GM21390 (cell line): ENCODE data around the gene APH1A.
"Not testable (repeated sequence)": the region's sequence is repeated elsewhere in the genome, so short reads cannot be mapped to it uniquely, and the experiment has no call there.

Source experiments
- ATAC-seq: cut with Tn5 transposase; IDR thresholded peaks from one replicate; pipeline ENCODE4 v1.9.1; 2021; ENCODE audit not compliant: unreplicated experiment

APH1A gene

GRCh38 chr1:150269451-150269850 is 635 bp upstream of the APH1A start:
- ATAC-seq, result no peak

- peak; percentile 25 for ATAC-seq
Measured at GRCh38 chr1:150268340-150268704, 494 bp downstream of the APH1A start.

DNA sequence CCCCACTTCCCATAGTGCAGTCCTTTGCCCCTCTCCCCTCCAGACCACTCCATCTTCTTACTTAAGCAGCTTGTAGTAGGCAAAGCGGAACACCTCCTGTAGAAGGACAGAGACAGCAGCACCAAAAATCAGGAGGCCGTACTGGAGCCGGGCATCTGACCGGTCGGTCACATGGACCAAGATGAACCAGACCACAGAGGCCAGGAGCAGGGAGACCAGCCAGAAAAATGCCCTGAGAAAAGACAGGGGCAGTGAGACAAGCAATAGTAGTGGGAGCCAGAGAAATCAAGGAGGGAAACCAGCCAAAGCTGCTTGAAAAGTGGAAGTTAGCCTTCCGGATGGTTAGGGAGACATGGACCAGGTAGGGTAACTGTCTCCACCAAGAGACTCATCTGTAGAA is 920 bp downstream of the APH1A start:
- no peak for ATAC-seq

- ATAC-seq, result no peak
Measured at GRCh38 chr1:150263549-150263948, 5.3 kb downstream of the APH1A start.

- ATAC-seq, result no peak
Measured at GRCh38 chr1:150262388-150263320, 6.2 kb downstream of the APH1A start.

DNA sequence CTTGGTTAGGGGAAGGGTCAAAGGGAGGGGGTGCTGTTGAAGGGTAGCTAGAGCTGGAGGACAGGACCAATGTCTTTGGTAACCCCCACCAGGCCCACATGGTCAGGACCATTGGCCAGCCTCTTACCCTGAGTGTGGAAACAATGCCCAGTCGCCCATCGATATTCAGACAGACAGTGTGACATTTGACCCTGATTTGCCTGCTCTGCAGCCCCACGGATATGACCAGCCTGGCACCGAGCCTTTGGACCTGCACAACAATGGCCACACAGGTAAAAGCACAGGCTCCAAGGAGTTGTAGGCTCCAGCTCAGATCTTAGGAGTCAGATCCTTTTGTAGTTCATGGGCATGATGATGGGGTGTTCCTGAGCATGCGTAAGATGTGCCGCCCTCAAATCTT is 7.4 kb downstream of the APH1A start:
- ATAC-seq, result no peak

DNA sequence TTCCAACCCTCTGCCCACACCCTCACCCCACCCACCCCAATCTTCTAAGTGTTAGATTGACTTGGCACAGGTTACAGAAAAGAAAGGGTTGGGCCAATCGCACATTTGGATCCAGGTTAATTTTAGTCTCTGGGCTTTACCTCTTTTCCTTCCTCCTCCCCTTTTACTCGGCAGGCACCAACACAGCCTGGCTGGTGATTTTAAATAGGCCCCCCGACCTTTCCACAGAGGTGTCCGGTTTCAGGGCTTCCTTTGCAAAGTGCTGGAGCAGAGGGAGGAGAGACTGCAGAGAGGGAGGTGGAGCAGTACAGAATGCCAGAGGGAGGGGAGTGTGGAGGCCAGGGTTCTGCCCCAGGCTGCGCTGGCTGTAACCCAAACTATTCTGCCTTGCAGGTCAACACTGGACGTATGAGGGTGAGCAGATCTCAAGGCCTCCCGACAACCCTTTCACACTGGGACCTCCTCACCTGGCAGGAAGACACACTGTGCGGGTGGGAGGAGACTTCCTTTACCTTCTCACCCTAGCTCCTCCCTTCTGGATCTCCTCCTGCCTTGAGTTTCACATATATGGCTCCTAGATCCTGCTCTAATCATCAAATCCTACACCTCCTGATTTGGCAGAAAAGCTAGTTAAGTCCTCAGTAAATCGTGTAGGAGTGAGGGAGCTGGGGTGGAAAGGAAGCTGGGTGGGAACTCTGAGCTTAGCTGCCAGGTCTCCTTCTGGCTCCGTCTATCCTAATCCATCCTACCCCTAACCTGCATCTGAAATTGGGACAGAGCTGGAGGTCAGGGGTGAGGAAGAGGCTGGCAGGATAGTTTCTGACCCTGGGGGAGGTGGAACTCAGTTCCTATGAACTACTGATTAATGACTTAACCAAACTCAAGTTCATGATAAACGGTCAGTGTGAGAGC is 8.8 kb downstream of the APH1A start:
- ATAC-seq, result no peak

GRCh38 chr1:150259217-150259616 is 9.6 kb downstream of the APH1A start:
- no peak for ATAC-seq

- no peak for ATAC-seq
Measured at GRCh38 chr1:150257624-150258585, 10.9 kb downstream of the APH1A start, which contains the start of gene CA14. CA14 (plus strand) TSS chr1:150257774; CDS start chr1:150258129, 355 bp downstream.

GRCh38 chr1:150256554-150257341 is 12.1 kb downstream of the APH1A start:
- no peak for ATAC-seq

DNA sequence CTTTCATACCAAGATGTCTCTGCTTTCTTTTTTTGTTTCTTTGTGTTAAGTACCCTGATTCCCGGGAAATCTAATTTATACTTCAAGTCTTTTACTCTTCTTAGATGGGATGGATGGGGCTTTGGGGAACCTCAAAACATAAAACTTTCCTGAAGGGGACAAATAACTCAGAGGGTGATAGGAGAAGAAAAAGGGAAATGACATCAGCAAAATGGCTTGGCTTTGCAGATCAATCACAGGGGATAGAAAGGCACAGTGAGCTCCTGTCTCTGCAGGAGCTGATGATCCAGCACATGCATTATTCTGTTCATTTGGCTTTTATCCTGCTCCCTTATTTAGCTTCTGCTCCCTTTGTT is 12.6 kb downstream of the APH1A start:
- ATAC-seq, result no peak

GRCh38 chr1:150249936-150250335 is 18.9 kb downstream of the APH1A start:
- no peak for ATAC-seq

DNA sequence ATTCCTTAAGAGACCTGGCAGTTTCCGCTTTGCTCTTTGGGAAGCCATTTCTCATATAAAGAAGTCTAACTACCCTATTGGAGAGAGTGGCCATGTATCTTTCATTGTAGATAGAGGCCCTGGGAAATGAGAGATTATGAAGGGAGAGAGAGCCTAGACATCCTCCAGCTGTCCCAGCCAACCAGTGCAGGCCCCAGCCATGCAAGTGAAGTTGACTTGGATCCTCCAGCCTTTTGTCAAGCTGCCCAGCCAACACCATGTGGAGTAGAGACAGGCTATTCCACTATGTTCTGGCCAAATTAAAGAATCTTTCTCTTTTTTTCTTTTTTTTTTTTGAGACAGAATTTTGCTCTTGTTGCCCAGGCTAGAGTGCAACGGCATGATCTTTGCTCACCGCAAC is 25.8 kb downstream of the APH1A start:
- ATAC-seq, result no peak

GRCh38 chr1:150237746-150238145 is 31.1 kb downstream of the APH1A start:
- ATAC-seq, result no peak

DNA sequence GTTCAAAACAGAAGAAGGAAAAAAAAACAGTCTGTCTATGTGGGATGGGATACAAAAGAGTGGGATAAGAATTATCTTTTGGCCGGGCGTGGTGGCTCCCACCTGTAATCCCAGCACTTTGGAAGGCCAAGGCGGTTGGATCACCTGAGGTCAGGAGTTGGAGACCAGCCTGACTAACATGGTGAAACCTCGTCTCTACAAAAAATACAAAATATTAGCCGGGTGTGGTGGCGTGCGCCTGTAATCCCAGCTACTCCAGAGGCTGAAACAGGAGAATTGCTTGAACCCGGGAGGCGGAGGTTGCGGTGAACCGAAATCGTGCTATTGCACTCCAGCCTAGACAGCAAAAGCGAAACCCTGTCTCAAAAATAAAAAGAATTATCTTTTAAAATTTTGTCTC is 31.6 kb downstream of the APH1A start:
- not testable (repeated sequence) for ATAC-seq

- no peak for ATAC-seq
Measured at GRCh38 chr1:150236614-150237100, 32.2 kb downstream of the APH1A start.

- ATAC-seq, result peak; percentile 71
Measured at GRCh38 chr1:150235852-150236613, 32.8 kb downstream of the APH1A start, which contains the start of gene ANP32E. ANP32E (minus strand) TSS chr1:150236112; CDS start chr1:150235786, 326 bp downstream.

- no peak for ATAC-seq
Measured at GRCh38 chr1:150235294-150235851, 33.4 kb downstream of the APH1A start.
